GM23338 (cell line): ENCODE results near the gene CRX. TPM values are rescaled to one million over a fixed set of nuclear protein-coding genes. Genes with fewer than 3 reads are reported as not detected.

Source experiments
- ATAC-seq: fragments of 200-7000 bp; cut with Tn5 transposase; 3 replicates; pipeline ENCODE4 v1.9.1; 2020
- DNase-seq: peaks from one replicate; pipeline ENCODE4 v3.0.0-alpha.2; 2015; ENCODE audit warnings: low spot score
- H2AFZ ChIP-seq: fragments of 200-600 bp; sonication (generic); 2 replicates; pipeline ENCODE4 v1.8.0; 2016; ENCODE audit warnings: antibody characterized with exemption, mild to moderate bottlenecking, moderate library complexity
- H3F3A ChIP-seq: fragments of 200-600 bp; sonication (generic); replicated peaks from 2 replicates; pipeline ENCODE4 v1.8.0; 2017; ENCODE audit warnings: antibody characterized with exemption, mixed run types, low read depth
- H3K27ac ChIP-seq: fragments of 200-600 bp; sonication (generic); 2 replicates; pipeline ENCODE4 v1.6.1; 2016; ENCODE audit warnings: low read depth
- H3K27me3 ChIP-seq: fragments of 200-600 bp; sonication (generic); 2 replicates; pipeline ENCODE4 v1.8.0; 2016; ENCODE audit warnings: mild to moderate bottlenecking, mixed run types, moderate library complexity; ENCODE audit not compliant: insufficient read depth
- H3K36me3 ChIP-seq: fragments of 200-600 bp; sonication (generic); 2 replicates; pipeline ENCODE4 v1.8.0; 2016; ENCODE audit warnings: mild to moderate bottlenecking; ENCODE audit not compliant: insufficient read depth
- H3K4me1 ChIP-seq: fragments of 200-600 bp; sonication (generic); 2 replicates; pipeline ENCODE4 v1.8.0; 2016; ENCODE audit warnings: mild to moderate bottlenecking, moderate library complexity; ENCODE audit not compliant: insufficient read depth
- H3K4me2 ChIP-seq: fragments of 200-600 bp; sonication (generic); 2 replicates; pipeline ENCODE4 v1.7.1; 2017; ENCODE audit warnings: mixed run types
- H3K4me3 ChIP-seq: fragments of 200-600 bp; sonication (generic); 2 replicates; pipeline ENCODE4 v1.6.1; 2016; ENCODE audit warnings: mixed run types
- H3K79me2 ChIP-seq: fragments of 200-600 bp; sonication (generic); replicated peaks from 2 replicates; pipeline ENCODE4 v1.8.0; 2017; ENCODE audit warnings: mild to moderate bottlenecking; ENCODE audit not compliant: insufficient read depth
- H3K9me2 ChIP-seq: fragments of 200-600 bp; sonication (generic); 2 replicates; pipeline ENCODE4 v1.8.0; 2017; ENCODE audit not compliant: insufficient read depth
- H4K20me1 ChIP-seq: fragments of 200-600 bp; sonication (generic); replicated peaks from 2 replicates; pipeline ENCODE4 v1.8.0; 2017; ENCODE audit warnings: mild to moderate bottlenecking; ENCODE audit not compliant: insufficient read depth
- H3K27ac Mint-ChIP-seq: 2 replicates; pipeline ENCODE4 v1.8.0; 2020; ENCODE audit warnings: inconsistent platforms, mild to moderate bottlenecking, moderate library complexity, mixed read lengths
- H3K27me3 Mint-ChIP-seq: 3 replicates; pipeline ENCODE4 v1.8.0; 2022; ENCODE audit warnings: low read depth, mild to moderate bottlenecking, moderate library complexity, mixed read lengths, inconsistent platforms; ENCODE audit not compliant: insufficient read depth, poor library complexity
- H3K36me3 Mint-ChIP-seq: 3 replicates; pipeline ENCODE4 v1.8.0; 2021; ENCODE audit warnings: low read depth, mild to moderate bottlenecking, inconsistent platforms, moderate library complexity, mixed read lengths
- H3K4me1 Mint-ChIP-seq: 3 replicates; pipeline ENCODE4 v1.8.0; 2020; ENCODE audit warnings: mild to moderate bottlenecking, inconsistent platforms, mixed read lengths
- H3K4me3 Mint-ChIP-seq: 3 replicates; pipeline ENCODE4 v1.8.0; 2021; ENCODE audit warnings: moderate library complexity, mild to moderate bottlenecking, inconsistent platforms, mixed read lengths
- H3K9me3 Mint-ChIP-seq: 3 replicates; pipeline ENCODE4 v1.8.0; 2020; ENCODE audit warnings: moderate library complexity, mild to moderate bottlenecking, inconsistent platforms, mixed read lengths
- CREB1 ChIP-seq: fragments of 250-450 bp; sonication (Bioruptor Pico); IDR thresholded peaks from 2 replicates; pipeline ENCODE4 v1.5.0; 2020; ENCODE audit warnings: low read depth, mild to moderate bottlenecking, moderate library complexity
- EZH2 ChIP-seq: fragments of 200-600 bp; sonication (generic); IDR thresholded peaks from one replicate; pipeline ENCODE4 v1.8.0; 2017; ENCODE audit warnings: antibody characterized with exemption, mild to moderate bottlenecking, low read depth; ENCODE audit not compliant: unreplicated experiment
- EZH2phosphoT487 ChIP-seq: fragments of 200-600 bp; sonication (generic); IDR thresholded peaks from one replicate; pipeline ENCODE4 v1.8.1; 2018; ENCODE audit warnings: antibody characterized with exemption; ENCODE audit not compliant: unreplicated experiment
- JUNB ChIP-seq: IDR thresholded peaks from one replicate; pipeline ENCODE4 v1.6.1; 2016; ENCODE audit warnings: antibody characterized with exemption; ENCODE audit not compliant: unreplicated experiment
- NANOG ChIP-seq: IDR thresholded peaks from 2 replicates; pipeline ENCODE4 v1.6.1; 2016; ENCODE audit warnings: antibody characterized with exemption, borderline replicate concordance
- POLR2AphosphoS5 ChIP-seq: IDR thresholded peaks from 2 replicates; pipeline ENCODE4 v1.6.1; 2016; ENCODE audit warnings: antibody characterized with exemption, low read depth
- REST ChIP-seq: IDR thresholded peaks from one replicate; pipeline ENCODE4 v1.6.1; 2018; ENCODE audit warnings: antibody characterized with exemption; ENCODE audit not compliant: unreplicated experiment
- STAT1 ChIP-seq: IDR thresholded peaks from one replicate; pipeline ENCODE4 v1.6.1; 2016; ENCODE audit warnings: antibody characterized with exemption; ENCODE audit not compliant: unreplicated experiment
- ZNF114 ChIP-seq: fragments of 250-450 bp; sonication (Bioruptor Pico); IDR thresholded peaks from 2 replicates; pipeline ENCODE4 v1.5.0; 2020; ENCODE audit warnings: mild to moderate bottlenecking, moderate library complexity
- ZNF331 ChIP-seq: fragments of 250-450 bp; sonication (Bioruptor Pico); IDR thresholded peaks from 2 replicates; pipeline ENCODE4 v1.5.0; 2020; ENCODE audit warnings: low read depth, mild to moderate bottlenecking, moderate library complexity
- ZNF462 ChIP-seq: fragments of 250-450 bp; sonication (Bioruptor Pico); IDR thresholded peaks from 2 replicates; pipeline ENCODE4 v1.5.0; 2020; ENCODE audit warnings: mild to moderate bottlenecking, moderate library complexity
- polyA plus RNA-seq: library from polyadenylated mRNA; unstranded; fragments of >200 nt; fragmentation: Nextera tagmentation; extraction: Ambion mirVana; gene quantifications from 2 replicates; pipeline ENCODE4 v1.2.1, GENCODE V29; 2016
- total RNA-seq: library from RNA; depleted of rRNA; stranded (reverse); fragments of >200 nt; shearing (Covaris generic); gene quantifications from 2 replicates; pipeline ENCODE4 v1.2.3, GENCODE V29; 2014
- TF ChIP-seq, protein P1 (sequence below), 2 experiments: fragments of 200-600 bp in 1 of 2; sonication (generic) in 1 of 2; conservative IDR thresholded peaks; 2 replicates each; pipeline versions ENCODE4 v1.5.1 to v1.6.1; 2016 to 2017; ENCODE audit warnings: antibody characterized with exemption in 2 of 2, low read depth in 2 of 2, mild to moderate bottlenecking in 2 of 2, moderate library complexity in 1 of 2
- TF ChIP-seq, protein P2 (sequence below): IDR thresholded peaks from 2 replicates; pipeline ENCODE4 v1.6.1; 2016; ENCODE audit warnings: antibody characterized with exemption

The CRX gene
- total and polyA plus RNA-seq, 2 experiments from 2014 or later: 0.15 TPM; not detected in 1

DNA sequence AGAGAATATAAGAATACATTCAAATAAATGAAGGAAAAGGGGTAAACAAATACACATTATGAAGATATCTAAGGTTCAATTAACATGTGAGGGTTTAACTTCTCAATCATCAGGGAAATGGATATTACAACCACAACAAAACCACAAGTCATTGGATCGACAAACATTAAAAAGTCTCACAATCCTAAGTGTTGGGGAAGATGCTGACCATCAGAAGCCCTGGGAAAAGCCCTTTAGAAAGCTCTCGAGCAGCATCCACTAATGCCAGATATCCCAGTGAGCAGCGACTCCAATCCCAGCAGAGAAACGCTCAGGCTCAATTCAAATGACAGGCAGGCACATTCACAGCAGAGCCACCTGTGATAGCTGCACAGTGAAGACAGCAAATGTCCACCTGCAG, 20.5 kb upstream of the CRX start:
- peaks cover 2% of the 10 kb centered on the region for H3K27me3 Mint-ChIP-seq

More for the DNA sequence above, 20.5 kb upstream of the CRX start:
- Histone ChIP-seq H3K4me1 (no peaks in the 10 kb centered on the region), H3K27ac (no peak overlapping the region), H4K20me1 (no peaks in the 10 kb centered on the region), H3K27me3 (no peaks in the 10 kb centered on the region), H3K79me2 (no peaks in the 10 kb centered on the region), H3K4me2 (no peak overlapping the region), H3K4me3 (no peak overlapping the region), H3F3A (no peaks in the 10 kb centered on the region), H3K36me3 (no peaks in the 10 kb centered on the region), H3K9me2 (no peaks in the 10 kb centered on the region), H2AFZ (no peak overlapping the region)
- H3K36me3 Mint-ChIP-seq: no peaks in the 10 kb centered on the region
- DNase-seq: no peak
- TF ChIP-seq EZH2 (no peak), JUNB (no peak), ZNF331 (CRISPR knock-in tag) (no peak), NANOG (no peak), ZNF462 (CRISPR knock-in tag) (no peak), POLR2AphosphoS5 (no peak), CREB1 (CRISPR knock-in tag) (no peak), EZH2phosphoT487 (no peak), STAT1 (no peak), ZNF114 (CRISPR knock-in tag) (no peak), REST (no peak)
- TF ChIP-seq, protein P1, sequence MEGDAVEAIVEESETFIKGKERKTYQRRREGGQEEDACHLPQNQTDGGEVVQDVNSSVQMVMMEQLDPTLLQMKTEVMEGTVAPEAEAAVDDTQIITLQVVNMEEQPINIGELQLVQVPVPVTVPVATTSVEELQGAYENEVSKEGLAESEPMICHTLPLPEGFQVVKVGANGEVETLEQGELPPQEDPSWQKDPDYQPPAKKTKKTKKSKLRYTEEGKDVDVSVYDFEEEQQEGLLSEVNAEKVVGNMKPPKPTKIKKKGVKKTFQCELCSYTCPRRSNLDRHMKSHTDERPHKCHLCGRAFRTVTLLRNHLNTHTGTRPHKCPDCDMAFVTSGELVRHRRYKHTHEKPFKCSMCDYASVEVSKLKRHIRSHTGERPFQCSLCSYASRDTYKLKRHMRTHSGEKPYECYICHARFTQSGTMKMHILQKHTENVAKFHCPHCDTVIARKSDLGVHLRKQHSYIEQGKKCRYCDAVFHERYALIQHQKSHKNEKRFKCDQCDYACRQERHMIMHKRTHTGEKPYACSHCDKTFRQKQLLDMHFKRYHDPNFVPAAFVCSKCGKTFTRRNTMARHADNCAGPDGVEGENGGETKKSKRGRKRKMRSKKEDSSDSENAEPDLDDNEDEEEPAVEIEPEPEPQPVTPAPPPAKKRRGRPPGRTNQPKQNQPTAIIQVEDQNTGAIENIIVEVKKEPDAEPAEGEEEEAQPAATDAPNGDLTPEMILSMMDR (conservative IDR thresholded peaks at IDR 0.05; ENCODE audit: low read depth in 2 of 2): no peak
- TF ChIP-seq, protein P2, sequence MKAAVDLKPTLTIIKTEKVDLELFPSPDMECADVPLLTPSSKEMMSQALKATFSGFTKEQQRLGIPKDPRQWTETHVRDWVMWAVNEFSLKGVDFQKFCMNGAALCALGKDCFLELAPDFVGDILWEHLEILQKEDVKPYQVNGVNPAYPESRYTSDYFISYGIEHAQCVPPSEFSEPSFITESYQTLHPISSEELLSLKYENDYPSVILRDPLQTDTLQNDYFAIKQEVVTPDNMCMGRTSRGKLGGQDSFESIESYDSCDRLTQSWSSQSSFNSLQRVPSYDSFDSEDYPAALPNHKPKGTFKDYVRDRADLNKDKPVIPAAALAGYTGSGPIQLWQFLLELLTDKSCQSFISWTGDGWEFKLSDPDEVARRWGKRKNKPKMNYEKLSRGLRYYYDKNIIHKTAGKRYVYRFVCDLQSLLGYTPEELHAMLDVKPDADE: no peak
- no peak overlapping the region for H3K27ac Mint-ChIP-seq
- H3K4me3 Mint-ChIP-seq: no peak overlapping the region
- peaks cover 3% of the 10 kb centered on the region; the same call in 2 of the 3 replicates for H3K9me3 Mint-ChIP-seq
- H3K4me1 Mint-ChIP-seq: no peaks in the 10 kb centered on the region
- ATAC-seq: no peak
